SHP77 (cell line): ENCODE measurements around the gene PRF1.
"Not testable (repeated sequence)": the region's sequence is repeated elsewhere in the genome, so short reads cannot be mapped to it uniquely, and the experiment has no call there.

Source experiments
- DNase-seq, 2 experiments: peaks; one replicate each; lab custom pipeline; 2025; lab: John Stamatoyannopoulos, UW

Gene PRF1

GRCh38 chr10:70594161-70594560 is 8.4 kb downstream of the PRF1 start:
- DNase-seq, result no peak

- DNase-seq, result no peak
Measured at GRCh38 chr10:70593513-70593890, 9.0 kb downstream of the PRF1 start.

GRCh38 chr10:70592746-70593512 is 9.6 kb downstream of the PRF1 start:
- no peak for DNase-seq

- DNase-seq, result no peak
Measured at GRCh38 chr10:70592186-70592735, 10.3 kb downstream of the PRF1 start.

- no peak for DNase-seq
Measured at GRCh38 chr10:70590655-70591416, 11.7 kb downstream of the PRF1 start.

GRCh38 chr10:70589762-70590654 is 12.5 kb downstream of the PRF1 start:
- no peak for DNase-seq

- no peak for DNase-seq
Measured at GRCh38 chr10:70588859-70589570, 13.5 kb downstream of the PRF1 start.

GRCh38 chr10:70588255-70588654 is 14.3 kb downstream of the PRF1 start:
- DNase-seq, result no peak

- DNase-seq, result no peak
Measured at GRCh38 chr10:70587045-70587658, 15.4 kb downstream of the PRF1 start.

- DNase-seq, result no peak
Measured at GRCh38 chr10:70586348-70586930, 16.1 kb downstream of the PRF1 start.

- no peak for DNase-seq
Measured at GRCh38 chr10:70585578-70586169, 16.9 kb downstream of the PRF1 start.

- peak; percentile 64 to 71 for DNase-seq
Measured at GRCh38 chr10:70584909-70585544, 17.5 kb downstream of the PRF1 start.

- no peak for DNase-seq
Measured at GRCh38 chr10:70584366-70584765, 18.2 kb downstream of the PRF1 start.

- no peak for DNase-seq
Measured at GRCh38 chr10:70583669-70584037, 18.9 kb downstream of the PRF1 start.

GRCh38 chr10:70582793-70583668 is 19.5 kb downstream of the PRF1 start:
- no peak for DNase-seq

- not testable (repeated sequence) for DNase-seq
Measured at GRCh38 chr10:70581176-70581575, 21.4 kb downstream of the PRF1 start.

GRCh38 chr10:70579234-70580002 is 23.1 kb downstream of the PRF1 start:
- DNase-seq, result no peak

- DNase-seq, result no peak
Measured at GRCh38 chr10:70578371-70578947, 24.1 kb downstream of the PRF1 start.
